HepG2 (cell line): ENCODE measurements around the gene KAZALD1. TPM values are rescaled to one million over a fixed set of nuclear protein-coding genes. Genes with fewer than 3 reads are reported as not detected.

Experiments used
- CBX2 ChIP-seq, 2 experiments: fragments of 200-600 bp in 1 of 2; sonication (generic); formaldehyde crosslinking in 1 of 2; IDR thresholded peaks; 2 replicates each; pipeline versions ENCODE4 v1.7.0 to v1.8.1; 2018 to 2022; ENCODE audit warnings: low read depth in 2 of 2, low read length in 1 of 2, mild to moderate bottlenecking in 1 of 2, missing genetic modification reagents in 1 of 2
- CREM ChIP-seq, 2 experiments: sonication (generic) in 1 of 2; formaldehyde crosslinking in 1 of 2; IDR thresholded peaks; 2 replicates each; pipeline versions ENCODE4 v1.4.0 to v1.6.1; 2016 to 2020; ENCODE audit warnings: antibody characterized with exemption in 1 of 2, mild to moderate bottlenecking in 1 of 2, missing genetic modification reagents in 1 of 2
- DMAP1 ChIP-seq: IDR thresholded peaks from 2 replicates; pipeline ENCODE4 v1.6.1; 2016
- HOXA3 ChIP-seq: sonication (generic); formaldehyde crosslinking; IDR thresholded peaks from 2 replicates; pipeline ENCODE4 v1.5.0; 2020; ENCODE audit warnings: missing genetic modification reagents
- KDM3A ChIP-seq: IDR thresholded peaks from 2 replicates; pipeline ENCODE4 v1.6.1; 2018; ENCODE audit warnings: low read depth, missing compliant biosample characterization
- MLLT10 ChIP-seq: sonication (generic); formaldehyde crosslinking; IDR thresholded peaks from 2 replicates; pipeline ENCODE4 v1.4.0; 2020; ENCODE audit warnings: missing genetic modification reagents
- NCOA2 ChIP-seq: sonication (generic); formaldehyde crosslinking; IDR thresholded peaks from 2 replicates; pipeline ENCODE4 v1.8.0; 2022; ENCODE audit warnings: inconsistent platforms
- POGZ ChIP-seq: sonication (generic); formaldehyde crosslinking; IDR thresholded peaks from 2 replicates; pipeline ENCODE4 v1.4.0; 2020; ENCODE audit warnings: mild to moderate bottlenecking, missing genetic modification reagents
- REXO4 ChIP-seq: sonication (generic); formaldehyde crosslinking; IDR thresholded peaks from 2 replicates; pipeline ENCODE4 v1.8.0; 2022; ENCODE audit warnings: missing genetic modification reagents, mild to moderate bottlenecking, borderline replicate concordance
- SUZ12 ChIP-seq: fragments of 150-350 bp; IDR thresholded peaks from 2 replicates; pipeline ENCODE4 v1.6.1; 2014; ENCODE audit warnings: low read depth, low read length
- TRIM24 ChIP-seq: sonication (generic); formaldehyde crosslinking; IDR thresholded peaks from 2 replicates; pipeline ENCODE4 v1.8.0; 2022; ENCODE audit warnings: mild to moderate bottlenecking, missing genetic modification reagents
- YEATS2 ChIP-seq: sonication (generic); formaldehyde crosslinking; IDR thresholded peaks from 2 replicates; pipeline ENCODE4 v1.4.0; 2020; ENCODE audit warnings: missing genetic modification reagents, borderline replicate concordance
- ZBTB1 ChIP-seq: sonication (generic); formaldehyde crosslinking; IDR thresholded peaks from 2 replicates; pipeline ENCODE4 v1.4.0; 2020; ENCODE audit warnings: missing genetic modification reagents, borderline replicate concordance
- ZBTB3 ChIP-seq: sonication (generic); formaldehyde crosslinking; IDR thresholded peaks from 2 replicates; pipeline ENCODE4 v1.4.0; 2020; ENCODE audit warnings: low read depth, mild to moderate bottlenecking, moderate library complexity, missing genetic modification reagents, borderline replicate concordance
- ZBTB38 ChIP-seq: sonication (generic); formaldehyde crosslinking; IDR thresholded peaks from 2 replicates; pipeline ENCODE4 v1.5.1; 2020; ENCODE audit warnings: mild to moderate bottlenecking, missing genetic modification reagents
- ZKSCAN5 ChIP-seq: sonication (generic); formaldehyde crosslinking; IDR thresholded peaks from 2 replicates; pipeline ENCODE4 v1.5.1; 2020; ENCODE audit warnings: mild to moderate bottlenecking, missing genetic modification reagents
- ZNF12 ChIP-seq: sonication (generic); formaldehyde crosslinking; IDR thresholded peaks from 2 replicates; pipeline ENCODE4 v1.5.0; 2020; ENCODE audit warnings: missing genetic modification reagents
- ZNF547 ChIP-seq: sonication (generic); formaldehyde crosslinking; IDR thresholded peaks from 2 replicates; pipeline ENCODE4 v1.5.1; 2020; ENCODE audit warnings: mild to moderate bottlenecking, missing genetic modification reagents
- polyA plus RNA-seq, 8 experiments: library from polyadenylated mRNA; depleted of rRNA in 3 of 8; stranded (reverse) in 7 of 8; unstranded in 1 of 8; fragments of >200 nt; fragmentation: Illumina TruSeq in 4 of 8; extraction: Trizol in 4 of 8; gene quantifications; 2 replicates each; pipeline versions ENCODE4 v1.2.1 to v1.2.3, GENCODE V29; 2011 to 2016; ENCODE audit warnings: low read depth in 4 of 8, missing spikeins in 1 of 8, mixed read lengths in 1 of 8; ENCODE audit not compliant: insufficient read depth in 1 of 8
- total RNA-seq, 5 experiments: library from RNA; depleted of rRNA; stranded (reverse); fragments of >200 nt; fragmentation: Illumina TruSeq; extraction: Trizol; gene quantifications; 2 replicates each; pipeline ENCODE4 v1.2.3, GENCODE V29; 2016; ENCODE audit warnings: low read depth in 1 of 5
- TF ChIP-seq, protein P1 (sequence below), 2 experiments: sonication (generic) in 1 of 2; formaldehyde crosslinking in 1 of 2; IDR thresholded peaks; 2 replicates each; pipeline versions ENCODE4 v1.4.0 to v1.6.1; 2016 to 2020; ENCODE audit warnings: borderline replicate concordance in 1 of 2, low read depth in 1 of 2, mild to moderate bottlenecking in 1 of 2, missing genetic modification reagents in 1 of 2
- TF ChIP-seq, protein P2 (sequence below): sonication (generic); formaldehyde crosslinking; IDR thresholded peaks from 2 replicates; pipeline ENCODE4 v1.4.0; 2020; ENCODE audit warnings: missing genetic modification reagents, borderline replicate concordance

Gene KAZALD1
- total and polyA plus RNA-seq, 2 of the 13 experiments (the other 11 are each of a cell fraction or from before 2014, with no cell fraction given) = 16.7 to 27.7 TPM

DNA sequence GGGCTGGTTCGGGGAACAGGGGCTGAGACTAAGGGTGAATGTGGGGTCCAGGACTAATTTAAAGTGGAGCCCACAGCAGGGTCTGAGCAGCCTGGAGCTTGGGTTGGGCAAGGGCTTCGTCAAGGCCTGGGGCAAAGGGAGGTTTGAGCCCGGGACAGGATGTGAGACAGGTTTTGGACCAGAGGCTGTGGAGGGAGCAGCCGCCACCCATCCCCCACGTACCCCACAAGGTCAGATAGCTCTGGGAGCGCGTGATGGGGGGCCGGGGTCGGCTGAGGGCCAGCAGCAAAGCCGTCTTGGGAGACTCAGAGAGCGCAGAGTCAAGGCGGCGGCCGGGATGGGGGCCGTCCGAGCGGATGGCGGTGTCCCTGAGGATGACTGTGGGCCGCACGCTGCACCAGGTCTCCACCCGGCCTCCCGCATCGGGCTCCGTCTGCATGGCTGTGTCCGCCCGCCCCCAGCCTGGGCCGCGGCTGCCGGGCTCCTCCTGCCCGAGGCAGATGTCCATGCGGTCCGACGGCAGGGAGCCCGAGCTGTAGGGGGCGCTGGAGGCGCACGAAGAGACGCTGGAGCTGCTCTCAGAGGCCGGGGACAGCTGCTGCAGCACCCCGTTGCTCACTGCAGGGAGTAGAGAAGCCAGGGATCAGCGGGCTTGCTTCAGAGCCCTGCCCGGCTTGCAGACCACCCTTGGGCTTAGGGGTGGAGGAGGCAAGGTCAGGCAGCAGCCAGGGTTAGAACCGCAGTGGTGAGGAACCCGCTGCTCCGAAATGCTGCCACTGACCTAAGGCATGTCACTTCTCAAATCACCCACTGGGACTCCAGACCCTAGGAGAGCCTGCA lies 43.0 kb upstream of the KAZALD1 start (continued):
- TF ChIP-seq, protein P1, sequence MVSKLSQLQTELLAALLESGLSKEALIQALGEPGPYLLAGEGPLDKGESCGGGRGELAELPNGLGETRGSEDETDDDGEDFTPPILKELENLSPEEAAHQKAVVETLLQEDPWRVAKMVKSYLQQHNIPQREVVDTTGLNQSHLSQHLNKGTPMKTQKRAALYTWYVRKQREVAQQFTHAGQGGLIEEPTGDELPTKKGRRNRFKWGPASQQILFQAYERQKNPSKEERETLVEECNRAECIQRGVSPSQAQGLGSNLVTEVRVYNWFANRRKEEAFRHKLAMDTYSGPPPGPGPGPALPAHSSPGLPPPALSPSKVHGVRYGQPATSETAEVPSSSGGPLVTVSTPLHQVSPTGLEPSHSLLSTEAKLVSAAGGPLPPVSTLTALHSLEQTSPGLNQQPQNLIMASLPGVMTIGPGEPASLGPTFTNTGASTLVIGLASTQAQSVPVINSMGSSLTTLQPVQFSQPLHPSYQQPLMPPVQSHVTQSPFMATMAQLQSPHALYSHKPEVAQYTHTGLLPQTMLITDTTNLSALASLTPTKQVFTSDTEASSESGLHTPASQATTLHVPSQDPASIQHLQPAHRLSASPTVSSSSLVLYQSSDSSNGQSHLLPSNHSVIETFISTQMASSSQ (IDR thresholded peaks at IDR 0.05; ENCODE audit: low read depth) = no peak
- TF ChIP-seq, protein P1 (CRISPR knock-in tag; IDR thresholded peaks at IDR 0.05; ENCODE audit: borderline replicate concordance) = no peak
- TF ChIP-seq ZNF547 (CRISPR knock-in tag) (0 out of 2 replicates have a peak, but pooled peaks have one; percentile 21), NCOA2 (CRISPR knock-in tag) (peak; percentile 48; the same call in 1 of the 2 replicates), ZBTB1 (CRISPR knock-in tag) (no peak; the same call in 1 of the 2 replicates), ZBTB38 (CRISPR knock-in tag) (0 out of 2 replicates have a peak, but pooled peaks have one; percentile 50), HOXA3 (CRISPR knock-in tag) (peak; percentile 26; the same call in 1 of the 2 replicates), ZBTB3 (CRISPR knock-in tag) (no peak), CREM (IDR thresholded peaks at IDR 0.05) (no peak), CREM (CRISPR knock-in tag; IDR thresholded peaks at IDR 0.05) (no peak), POGZ (CRISPR knock-in tag) (peak; percentile 50), KDM3A (CRISPR knock-in tag) (peak; percentile 93), MLLT10 (CRISPR knock-in tag) (no peak), SUZ12 (no peak), YEATS2 (CRISPR knock-in tag) (peak; percentile 54; the same call in 1 of the 2 replicates), ZNF12 (CRISPR knock-in tag) (peak; percentile 79), DMAP1 (peak; percentile 67), REXO4 (CRISPR knock-in tag) (no peak), TRIM24 (CRISPR knock-in tag) (no peak), ZKSCAN5 (CRISPR knock-in tag) (no peak), CBX2 (IDR thresholded peaks at IDR 0.05; ENCODE audit: low read depth, low read length) (no peak), CBX2 (CRISPR knock-in tag; IDR thresholded peaks at IDR 0.05; ENCODE audit: low read depth) (peak; percentile 95; the same call in 1 of the 2 replicates)
- TF ChIP-seq, protein P2, sequence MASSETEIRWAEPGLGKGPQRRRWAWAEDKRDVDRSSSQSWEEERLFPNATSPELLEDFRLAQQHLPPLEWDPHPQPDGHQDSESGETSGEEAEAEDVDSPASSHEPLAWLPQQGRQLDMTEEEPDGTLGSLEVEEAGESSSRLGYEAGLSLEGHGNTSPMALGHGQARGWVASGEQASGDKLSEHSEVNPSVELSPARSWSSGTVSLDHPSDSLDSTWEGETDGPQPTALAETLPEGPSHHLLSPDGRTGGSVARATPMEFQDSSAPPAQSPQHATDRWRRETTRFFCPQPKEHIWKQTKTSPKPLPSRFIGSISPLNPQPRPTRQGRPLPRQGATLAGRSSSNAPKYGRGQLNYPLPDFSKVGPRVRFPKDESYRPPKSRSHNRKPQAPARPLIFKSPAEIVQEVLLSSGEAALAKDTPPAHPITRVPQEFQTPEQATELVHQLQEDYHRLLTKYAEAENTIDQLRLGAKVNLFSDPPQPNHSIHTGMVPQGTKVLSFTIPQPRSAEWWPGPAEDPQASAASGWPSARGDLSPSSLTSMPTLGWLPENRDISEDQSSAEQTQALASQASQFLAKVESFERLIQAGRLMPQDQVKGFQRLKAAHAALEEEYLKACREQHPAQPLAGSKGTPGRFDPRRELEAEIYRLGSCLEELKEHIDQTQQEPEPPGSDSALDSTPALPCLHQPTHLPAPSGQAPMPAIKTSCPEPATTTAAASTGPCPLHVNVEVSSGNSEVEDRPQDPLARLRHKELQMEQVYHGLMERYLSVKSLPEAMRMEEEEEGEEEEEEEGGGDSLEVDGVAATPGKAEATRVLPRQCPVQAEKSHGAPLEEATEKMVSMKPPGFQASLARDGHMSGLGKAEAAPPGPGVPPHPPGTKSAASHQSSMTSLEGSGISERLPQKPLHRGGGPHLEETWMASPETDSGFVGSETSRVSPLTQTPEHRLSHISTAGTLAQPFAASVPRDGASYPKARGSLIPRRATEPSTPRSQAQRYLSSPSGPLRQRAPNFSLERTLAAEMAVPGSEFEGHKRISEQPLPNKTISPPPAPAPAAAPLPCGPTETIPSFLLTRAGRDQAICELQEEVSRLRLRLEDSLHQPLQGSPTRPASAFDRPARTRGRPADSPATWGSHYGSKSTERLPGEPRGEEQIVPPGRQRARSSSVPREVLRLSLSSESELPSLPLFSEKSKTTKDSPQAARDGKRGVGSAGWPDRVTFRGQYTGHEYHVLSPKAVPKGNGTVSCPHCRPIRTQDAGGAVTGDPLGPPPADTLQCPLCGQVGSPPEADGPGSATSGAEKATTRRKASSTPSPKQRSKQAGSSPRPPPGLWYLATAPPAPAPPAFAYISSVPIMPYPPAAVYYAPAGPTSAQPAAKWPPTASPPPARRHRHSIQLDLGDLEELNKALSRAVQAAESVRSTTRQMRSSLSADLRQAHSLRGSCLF (CRISPR knock-in tag) = no peak
